NT2/D1 (cell line): Measurements from ENCODE around the gene PRPS2.
A peak's percentile ranks its signal among the peaks of the same experiment; 100 is the strongest.

ENCODE experiments used
- DNase-seq: peaks from one replicate; pipeline ENCODE4 v3.0.0-alpha.2; 2011; ENCODE audit warnings: low read depth, low spot score
- H3K27me3 ChIP-seq: 2 replicates; pipeline ENCODE4 v1.6.0; 2011; ENCODE audit warnings: mild to moderate bottlenecking; ENCODE audit not compliant: insufficient read length, insufficient read depth
- H3K36me3 ChIP-seq: 2 replicates; pipeline ENCODE4 v1.6.1; 2011; ENCODE audit warnings: mild to moderate bottlenecking, low read length, mixed read lengths; ENCODE audit not compliant: insufficient read depth, insufficient read length
- H3K4me1 ChIP-seq: 2 replicates; pipeline ENCODE4 v1.5.1; 2011; ENCODE audit not compliant: insufficient read depth, insufficient read length
- H3K4me3 ChIP-seq: 2 replicates; pipeline ENCODE4 v1.5.1; 2011; ENCODE audit warnings: low read depth; ENCODE audit not compliant: insufficient read length
- H3K9ac ChIP-seq: 2 replicates; pipeline ENCODE4 v1.6.0; 2011; ENCODE audit warnings: low read depth; ENCODE audit not compliant: insufficient read length
- H3K9me3 ChIP-seq: 2 replicates; pipeline ENCODE4 v1.5.1; 2011; ENCODE audit warnings: mild to moderate bottlenecking, low read length; ENCODE audit not compliant: insufficient read depth
- SUZ12 ChIP-seq: IDR thresholded peaks from 2 replicates; pipeline ENCODE4 v1.6.1; 2011; ENCODE audit not compliant: insufficient read length, insufficient read depth; ENCODE audit errors: extremely low read depth
- YY1 ChIP-seq: IDR thresholded peaks from 2 replicates; pipeline ENCODE4 v1.6.1; 2011; ENCODE audit not compliant: insufficient read length, insufficient read depth
- ZNF274 ChIP-seq: IDR thresholded peaks from 2 replicates; pipeline ENCODE4 v1.6.1; 2011; ENCODE audit warnings: mild to moderate bottlenecking, low read depth, low read length

The PRPS2 gene

DNA sequence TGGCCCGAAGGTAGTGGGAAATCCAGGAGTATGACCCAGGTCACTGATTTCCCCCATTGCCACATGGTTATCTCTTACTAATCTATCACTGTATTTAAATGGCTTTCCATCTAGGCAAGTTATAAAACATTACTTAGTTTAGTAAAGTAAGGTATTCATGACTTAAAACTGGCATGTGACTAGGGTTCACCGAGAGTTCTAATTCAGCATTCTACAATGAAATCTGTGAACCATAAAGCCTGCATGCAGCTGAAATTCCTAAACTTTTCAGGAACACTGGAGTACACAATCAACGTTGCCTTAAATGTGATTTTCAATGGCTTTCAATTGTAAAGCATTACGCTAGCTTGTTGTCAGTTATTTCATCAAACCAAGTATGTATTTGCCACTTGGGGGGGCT lies 22.7 kb upstream of the PRPS2 start:
- no peaks in the 10 kb centered on the region for H3K27me3 ChIP-seq
- DNase-seq: no peak
- H3K4me1 ChIP-seq: no peaks in the 10 kb centered on the region
- H3K9me3 ChIP-seq: no peaks in the 10 kb centered on the region; the same call in 1 of the 2 replicates
- TF ChIP-seq SUZ12 (no peak), YY1 (no peak), ZNF274 (no peak)
- no peak overlapping the region for H3K4me3 ChIP-seq
- no peaks in the 10 kb centered on the region for H3K36me3 ChIP-seq
- no peak overlapping the region for H3K9ac ChIP-seq

DNA sequence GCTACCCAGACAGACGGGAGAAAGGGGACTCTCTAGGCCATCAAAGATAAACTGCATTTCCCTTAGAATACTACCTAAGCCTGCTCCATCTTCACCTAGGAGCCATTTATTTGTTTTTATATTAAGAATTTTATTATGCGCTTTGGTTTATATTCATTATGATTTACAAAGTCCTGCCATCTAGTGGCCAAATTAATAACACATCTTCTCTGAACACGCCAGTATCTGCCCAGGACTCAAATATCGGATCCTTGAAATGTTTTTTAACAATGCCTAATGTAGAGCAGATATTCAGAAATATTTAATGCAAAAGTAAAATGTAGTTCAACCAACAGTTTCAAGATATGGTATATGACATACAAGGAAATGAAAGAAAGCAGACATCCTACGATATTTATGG lies 20.8 kb upstream of the PRPS2 start:
- no peaks in the 10 kb centered on the region for H3K4me1 ChIP-seq
- H3K9ac ChIP-seq: no peak overlapping the region
- no peaks in the 10 kb centered on the region for H3K36me3 ChIP-seq
- no peak for DNase-seq
- H3K9me3 ChIP-seq: no peaks in the 10 kb centered on the region; the same call in 1 of the 2 replicates
- H3K27me3 ChIP-seq: no peaks in the 10 kb centered on the region
- TF ChIP-seq SUZ12 (no peak), ZNF274 (no peak), YY1 (no peak)
- H3K4me3 ChIP-seq: no peak overlapping the region

DNA sequence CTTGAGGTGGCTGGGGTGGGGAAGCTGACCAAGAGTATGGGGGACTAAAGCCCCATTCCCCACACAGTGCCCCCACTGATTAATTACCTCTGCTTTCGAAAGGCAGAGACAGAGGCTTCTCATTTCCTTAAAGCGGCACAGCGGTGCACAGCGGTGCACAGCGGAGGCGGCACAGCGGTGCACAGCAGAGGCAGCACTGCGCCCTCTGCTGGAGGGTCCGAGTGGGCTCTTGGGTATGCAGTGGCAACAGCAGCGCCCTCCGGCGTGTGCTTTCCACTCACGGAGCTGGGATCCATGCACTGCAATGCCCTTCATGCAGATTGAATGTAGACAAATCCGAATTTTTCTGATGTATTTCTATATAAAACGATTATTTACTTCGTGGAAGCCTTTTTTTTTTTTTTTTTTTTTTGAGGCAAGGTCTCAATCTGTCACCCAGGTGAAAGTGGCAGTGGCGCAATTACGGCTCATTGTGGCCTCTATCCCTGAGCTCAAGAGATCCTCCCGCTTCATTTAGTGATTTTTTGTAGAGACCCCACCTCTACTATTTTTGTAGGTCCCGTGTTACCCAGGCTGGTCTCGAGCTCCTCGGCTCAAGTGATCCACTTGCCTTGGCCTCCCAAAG lies 19.7 kb upstream of the PRPS2 start:
- H3K36me3 ChIP-seq: no peaks in the 10 kb centered on the region
- no peaks in the 10 kb centered on the region; the same call in 1 of the 2 replicates for H3K9me3 ChIP-seq
- H3K9ac ChIP-seq: no peak overlapping the region
- H3K4me3 ChIP-seq: no peak overlapping the region
- no peak for DNase-seq
- no peak for TF ChIP-seq SUZ12
- TF ChIP-seq YY1: no peak
- no peak for TF ChIP-seq ZNF274
- H3K27me3 ChIP-seq: no peaks in the 10 kb centered on the region
- H3K4me1 ChIP-seq: no peaks in the 10 kb centered on the region

DNA sequence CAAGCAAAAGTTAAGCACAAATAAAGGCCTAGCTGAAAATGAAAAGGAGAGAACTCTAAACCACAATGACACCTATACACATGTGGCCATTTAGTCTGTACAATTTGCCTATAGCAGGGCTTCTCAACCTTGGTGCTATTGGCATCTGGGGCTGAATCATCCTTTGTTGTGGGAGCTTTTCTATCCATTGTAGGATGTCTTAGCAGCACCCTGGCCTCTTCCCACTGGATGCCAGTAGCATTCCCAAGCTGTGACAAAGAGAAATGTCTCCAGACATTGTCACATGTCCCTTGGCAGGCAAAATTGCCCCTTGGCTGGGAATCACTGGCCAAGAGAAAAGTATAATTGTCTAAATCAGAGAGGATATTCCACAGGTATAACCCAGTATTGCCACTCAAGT lies 13.5 kb upstream of the PRPS2 start:
- no peak for DNase-seq
- Histone ChIP-seq H3K9ac (no peak overlapping the region), H3K27me3 (no peaks in the 10 kb centered on the region), H3K36me3 (no peaks in the 10 kb centered on the region), H3K4me3 (no peak overlapping the region), H3K9me3 (no peaks in the 10 kb centered on the region), H3K4me1 (no peaks in the 10 kb centered on the region)
- no peak for TF ChIP-seq ZNF274
- TF ChIP-seq SUZ12: no peak
- TF ChIP-seq YY1: no peak

DNA sequence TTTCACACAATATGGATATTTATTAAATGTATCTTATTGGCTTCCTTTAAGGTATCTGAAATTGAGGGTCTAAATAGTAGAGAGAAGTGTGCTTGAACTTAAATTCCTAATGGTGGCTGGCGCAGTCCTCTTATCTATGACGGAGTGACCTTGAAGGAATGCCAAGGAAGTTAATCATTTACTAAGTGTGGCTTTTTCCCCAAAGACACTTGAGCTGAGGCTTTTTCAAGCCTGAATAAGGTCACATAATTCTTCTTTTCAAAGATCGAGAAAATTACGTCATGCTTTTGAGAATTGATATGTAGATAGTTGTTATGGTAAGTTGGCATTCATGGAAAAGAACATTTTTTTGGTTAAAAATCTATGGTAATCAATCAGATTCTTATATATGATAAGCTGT lies 11.7 kb upstream of the PRPS2 start:
- no peak overlapping the region for H3K4me3 ChIP-seq
- no peak overlapping the region for H3K9ac ChIP-seq
- no peaks in the 10 kb centered on the region for H3K36me3 ChIP-seq
- H3K27me3 ChIP-seq: no peaks in the 10 kb centered on the region
- H3K9me3 ChIP-seq: no peaks in the 10 kb centered on the region
- TF ChIP-seq ZNF274 (no peak), YY1 (no peak)
- no peaks in the 10 kb centered on the region for H3K4me1 ChIP-seq
- DNase-seq: no peak

DNA sequence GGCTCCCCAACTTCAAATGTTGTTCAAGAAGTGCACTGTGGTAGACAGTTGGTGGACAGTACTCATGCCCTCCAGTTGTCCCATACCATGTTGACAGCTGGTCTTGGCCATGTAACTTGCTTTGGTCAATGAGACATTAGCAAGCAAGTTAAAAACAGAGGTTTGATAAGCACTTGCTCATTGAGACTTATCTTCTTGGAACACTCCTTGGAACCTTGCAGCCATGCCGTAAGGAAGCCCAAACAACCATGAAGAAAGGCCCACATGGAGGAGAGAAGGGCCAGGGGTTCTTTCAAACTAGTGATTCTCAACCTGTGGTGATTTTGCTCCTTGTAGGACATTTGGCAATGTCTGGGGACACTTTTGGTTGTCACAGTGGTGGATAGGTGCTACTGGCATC lies 2.6 kb upstream of the PRPS2 start:
- H3K4me1 ChIP-seq: no peaks in the 10 kb centered on the region
- TF ChIP-seq YY1 (no peak), SUZ12 (no peak), ZNF274 (no peak)
- peaks cover 14% of the 10 kb centered on the region for H3K27me3 ChIP-seq
- H3K9me3 ChIP-seq: no peaks in the 10 kb centered on the region
- H3K36me3 ChIP-seq: peaks cover 6% of the 10 kb centered on the region
- DNase-seq: no peak
- no peak overlapping the region for H3K4me3 ChIP-seq
- no peak overlapping the region for H3K9ac ChIP-seq

DNA sequence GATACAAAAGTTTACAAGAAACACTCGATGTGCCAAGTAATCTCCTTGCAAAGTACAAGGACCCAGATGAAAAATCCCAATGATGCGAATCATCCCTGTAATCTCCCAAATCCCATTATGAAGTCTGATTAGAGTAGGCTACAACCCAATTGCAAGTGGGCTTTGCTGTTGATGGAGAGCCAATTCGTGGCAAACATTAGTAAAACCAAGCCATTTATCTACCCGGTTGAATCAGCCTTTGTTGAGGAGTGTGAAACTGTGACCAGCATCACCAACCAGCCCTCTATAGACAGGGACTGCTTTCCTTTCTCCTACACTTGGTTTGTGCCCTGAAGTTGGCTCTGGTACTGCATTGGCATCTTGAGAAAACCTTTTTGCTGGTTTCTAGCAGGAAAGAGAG lies 1.2 kb upstream of the PRPS2 start:
- Histone ChIP-seq H3K9me3 (no peaks in the 10 kb centered on the region), H3K36me3 (peaks cover 16% of the 10 kb centered on the region), H3K4me1 (no peaks in the 10 kb centered on the region), H3K4me3 (no peak overlapping the region), H3K9ac (no peak overlapping the region), H3K27me3 (peaks cover 14% of the 10 kb centered on the region)
- no peak for DNase-seq
- TF ChIP-seq ZNF274 (no peak), YY1 (no peak), SUZ12 (no peak)

DNA sequence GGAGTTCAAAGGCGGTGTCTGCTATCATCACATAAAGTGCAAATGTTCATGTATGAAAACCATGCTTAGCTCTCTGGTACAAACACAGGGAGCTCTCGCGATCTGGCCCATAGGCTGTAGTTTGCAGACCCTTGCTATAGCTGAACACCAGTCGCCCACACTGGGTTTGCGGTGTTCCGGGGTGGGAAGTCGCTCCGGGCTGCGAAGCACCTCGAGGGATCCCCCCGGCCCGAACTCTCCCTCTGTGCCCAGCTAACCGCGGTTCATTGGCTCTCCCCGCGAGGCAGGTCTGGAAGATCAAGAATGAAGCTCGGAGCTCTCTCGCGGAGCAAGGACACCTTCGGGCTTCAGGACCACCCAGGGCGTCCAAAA lies 341 bp upstream of the PRPS2 start:
- Histone ChIP-seq H3K36me3 (peaks cover 24% of the 10 kb centered on the region), H3K4me1 (no peaks in the 10 kb centered on the region), H3K27me3 (peaks cover 14% of the 10 kb centered on the region), H3K9me3 (no peaks in the 10 kb centered on the region), H3K9ac (peak overlapping the region; percentile 90), H3K4me3 (peak overlapping the region; percentile 83)
- TF ChIP-seq ZNF274 (no peak), SUZ12 (no peak), YY1 (no peak)
- DNase-seq: no peak
